ENCODE data around the gene SPAG6.

The SPAG6 gene

DNA sequence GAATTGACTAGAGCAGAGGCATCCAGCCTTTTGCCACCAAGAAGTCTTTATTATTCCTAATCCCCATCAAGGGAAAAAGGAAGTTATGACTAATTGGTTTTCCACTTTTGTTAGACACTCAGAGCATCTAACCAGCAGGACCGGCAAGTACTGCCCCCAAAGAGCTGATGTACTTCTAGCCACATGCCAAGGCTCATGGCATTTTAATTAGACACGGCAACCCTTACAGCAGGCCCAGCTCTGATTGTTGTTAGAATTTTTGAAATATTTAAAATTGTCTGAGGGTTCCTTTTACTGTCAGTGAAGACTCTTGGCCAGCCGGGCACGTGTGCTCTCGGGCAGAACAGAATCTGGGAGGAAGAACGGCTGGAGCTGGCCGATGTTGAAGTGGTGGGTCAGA is 114.8 kb downstream of the SPAG6 start:
- no peak for DNase-seq (ENCODE audit: low read depth in 3 of 3)

DNA sequence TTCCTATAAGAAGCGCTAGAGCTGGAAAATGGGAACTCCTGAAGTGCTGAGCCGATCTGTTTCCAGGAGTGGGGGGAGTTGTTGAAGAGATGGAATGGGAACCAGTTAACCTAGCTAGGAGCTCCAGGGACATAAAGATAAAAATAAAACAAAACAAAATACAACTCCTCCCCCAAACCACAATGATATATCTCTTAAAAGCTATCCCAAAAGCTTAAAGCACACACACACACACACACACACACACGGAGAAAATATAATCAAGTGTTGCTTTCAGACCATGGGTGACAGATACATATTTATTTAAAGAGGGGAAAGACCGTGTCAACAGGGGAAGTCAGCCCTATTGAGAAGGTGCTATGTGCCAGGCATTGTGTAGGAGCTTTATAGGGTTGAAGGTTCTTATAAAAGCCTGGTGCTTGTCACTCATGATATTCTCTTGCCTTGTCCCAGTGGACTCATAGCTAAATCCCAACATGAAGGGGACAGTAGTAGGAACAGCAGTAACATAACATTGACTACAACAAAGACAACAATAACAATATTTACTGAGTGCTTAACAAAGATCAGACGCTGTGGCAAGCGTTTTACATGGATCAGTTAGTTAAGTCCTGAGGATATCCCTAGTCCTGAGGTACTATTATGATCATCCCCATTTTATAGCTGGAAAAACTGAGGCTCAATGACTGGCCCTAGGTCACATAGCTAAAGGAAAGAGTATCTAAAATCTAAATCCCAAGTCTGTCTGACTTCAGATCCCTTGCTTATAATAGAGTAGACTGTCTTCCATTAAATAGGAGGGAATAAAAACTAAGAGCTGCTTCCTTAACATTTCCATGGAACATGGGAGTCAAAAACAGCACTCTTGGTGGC is 115.5 kb downstream of the SPAG6 start:
- DNase-seq (ENCODE audit: low read depth in 3 of 3), result no peak

DNA sequence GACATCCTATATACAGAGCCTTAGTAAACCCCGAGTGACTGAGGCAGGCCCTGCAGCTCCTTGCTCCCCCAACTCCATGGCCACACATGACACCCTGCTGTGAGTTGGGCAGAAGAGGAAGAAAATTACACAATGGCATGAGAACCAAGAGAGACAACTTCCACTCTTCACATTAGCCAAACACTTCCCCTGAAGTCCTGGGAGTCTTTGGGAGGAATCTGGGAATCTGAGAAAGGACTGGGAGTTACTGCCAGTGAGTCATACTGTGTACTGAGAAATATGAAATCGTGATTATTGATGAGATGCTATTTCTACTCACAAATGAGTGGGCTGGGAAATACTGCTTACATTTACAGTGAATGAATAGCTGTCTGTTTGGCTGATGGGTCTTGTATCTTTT is 116.6 kb downstream of the SPAG6 start:
- DNase-seq (ENCODE audit: low read depth in 3 of 3), result no peak

DNA sequence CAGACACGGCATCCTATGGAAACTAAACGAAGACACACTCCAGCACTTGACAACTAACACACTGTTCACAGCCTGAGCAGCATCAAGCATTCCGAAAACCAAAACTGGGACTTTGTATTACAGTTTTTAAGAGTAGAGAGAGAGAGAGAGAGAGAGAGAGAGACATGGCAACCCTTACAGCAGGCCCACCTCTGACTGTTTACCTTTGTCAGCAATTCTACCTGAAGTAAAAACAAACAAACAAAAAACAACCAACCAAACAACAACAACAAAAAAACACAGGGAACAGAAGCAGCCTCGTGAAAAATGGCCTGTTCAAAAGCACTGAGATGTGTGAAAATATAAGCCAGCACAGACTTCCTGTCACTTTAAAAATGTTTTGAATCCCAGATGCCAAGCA is 118.0 kb downstream of the SPAG6 start:
- no peak for DNase-seq (ENCODE audit: low read depth in 3 of 3)

DNA sequence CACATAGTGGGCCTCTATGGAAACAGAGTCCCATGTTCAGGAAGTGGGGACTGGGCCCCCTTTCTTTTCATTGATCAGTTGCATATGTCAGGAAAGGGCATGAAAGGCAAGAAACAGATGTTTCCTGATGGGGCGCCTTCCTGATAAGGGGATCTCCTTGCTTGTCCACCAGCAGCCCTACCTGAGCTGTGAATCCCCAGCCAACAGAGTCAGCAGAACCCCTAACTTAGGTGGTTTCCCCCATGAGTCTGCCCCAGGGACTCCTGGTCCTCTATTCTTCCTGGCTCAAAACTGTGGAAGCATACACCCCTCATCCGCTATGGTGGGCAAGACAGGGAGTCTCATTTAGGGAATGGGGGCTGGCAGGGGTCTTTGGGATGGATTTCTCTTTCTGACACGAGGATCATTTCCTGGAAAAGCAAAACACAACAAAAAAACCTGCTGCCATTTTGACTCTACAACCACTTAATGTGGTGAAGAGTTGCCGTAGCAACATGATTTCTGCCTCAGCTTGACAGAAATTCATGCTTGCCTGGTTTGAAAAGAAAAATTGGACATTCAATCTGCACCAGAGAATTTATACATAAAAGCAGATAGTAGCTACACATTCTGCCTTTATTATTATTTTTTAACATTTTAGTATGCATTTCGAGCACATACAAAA is 119.8 kb downstream of the SPAG6 start:
- DNase-seq (ENCODE audit: low read depth in 3 of 3), result no peak

DNA sequence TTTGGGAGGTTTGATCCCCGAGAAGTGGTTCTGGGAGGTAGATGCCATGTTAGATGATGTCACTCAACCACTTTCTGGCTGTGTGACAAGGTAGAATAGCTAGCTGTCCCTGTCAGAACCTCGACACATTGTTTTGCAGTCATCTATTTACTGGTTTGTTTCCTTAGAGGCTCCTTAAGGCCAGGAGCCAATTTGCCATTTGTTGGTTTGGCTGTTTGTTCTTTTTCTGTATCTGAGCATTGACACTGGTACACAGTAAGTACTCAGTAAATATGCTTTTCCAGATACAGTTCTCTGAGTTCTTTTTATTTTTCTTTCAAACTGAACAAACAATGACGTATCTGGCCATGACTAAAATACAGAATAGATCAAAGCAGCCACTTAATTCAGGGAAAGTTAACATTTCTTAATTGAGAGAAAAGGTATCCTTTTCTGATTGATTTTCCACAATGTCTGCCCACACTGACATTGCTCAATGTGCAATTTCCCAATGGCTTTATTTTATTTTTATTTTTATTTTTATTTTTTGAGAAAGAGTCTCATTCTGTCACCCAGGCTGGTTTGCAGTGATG is 121.6 kb downstream of the SPAG6 start:
- DNase-seq (ENCODE audit: low read depth in 3 of 3), result no peak

All from stimulated activated CD4-positive, alpha-beta T cell treated with anti-CD3 and anti-CD28 coated beads, TNF-alpha, amount 100 ng/mL, for 24 hours (primary cell).